HepG2 (cell line): Measurements from ENCODE around the gene LAMB3. TPM values are rescaled to one million over a fixed set of nuclear protein-coding genes. Genes with fewer than 3 reads are reported as not detected.

Experiments
- CCDC6 ChIP-seq: sonication (generic); formaldehyde crosslinking; IDR thresholded peaks from 2 replicates; pipeline ENCODE4 v1.8.1; 2022; ENCODE audit warnings: mild to moderate bottlenecking, missing genetic modification reagents, moderate library complexity
- FOSL1 ChIP-seq: sonication (generic); formaldehyde crosslinking; IDR thresholded peaks from 2 replicates; pipeline ENCODE4 v1.9.0; 2021; ENCODE audit warnings: missing genetic modification reagents, borderline replicate concordance
- GLMP ChIP-seq: sonication (generic); formaldehyde crosslinking; IDR thresholded peaks from 2 replicates; pipeline ENCODE4 v1.9.0; 2021; ENCODE audit warnings: missing genetic modification reagents, mild to moderate bottlenecking, borderline replicate concordance
- ISL2 ChIP-seq: sonication (generic); formaldehyde crosslinking; IDR thresholded peaks from 2 replicates; pipeline ENCODE4 v1.5.0; 2020; ENCODE audit warnings: missing genetic modification reagents
- KAT7 ChIP-seq: IDR thresholded peaks from 2 replicates; pipeline ENCODE4 v1.6.1; 2018; ENCODE audit warnings: borderline replicate concordance, missing compliant biosample characterization
- KDM5B ChIP-seq: sonication (generic); formaldehyde crosslinking; IDR thresholded peaks from 2 replicates; pipeline ENCODE4 v1.4.0; 2020; ENCODE audit warnings: missing genetic modification reagents, mild to moderate bottlenecking, borderline replicate concordance
- MAZ ChIP-seq, 2 experiments: sonication (generic) in 1 of 2; formaldehyde crosslinking in 1 of 2; IDR thresholded peaks; 2 replicates each; pipeline versions ENCODE4 v1.5.0 to v1.6.1; 2012 to 2020; ENCODE audit warnings: low read depth in 2 of 2, mild to moderate bottlenecking in 2 of 2, borderline replicate concordance in 1 of 2, improper control_type of control experiment in 1 of 2, low read length in 1 of 2, missing genetic modification reagents in 1 of 2, moderate library complexity in 1 of 2
- MEIS1 ChIP-seq: sonication (generic); formaldehyde crosslinking; IDR thresholded peaks from 2 replicates; pipeline ENCODE4 v1.9.0; 2021; ENCODE audit warnings: mild to moderate bottlenecking, missing genetic modification reagents, moderate library complexity, borderline replicate concordance
- MYPOP ChIP-seq: sonication (generic); formaldehyde crosslinking; IDR thresholded peaks from 2 replicates; pipeline ENCODE4 v1.8.1; 2023; ENCODE audit warnings: mild to moderate bottlenecking, moderate library complexity, missing genetic modification reagents
- PRMT3 ChIP-seq: sonication (generic); formaldehyde crosslinking; IDR thresholded peaks from 2 replicates; pipeline ENCODE4 v1.8.1; 2022; ENCODE audit warnings: low read depth, mild to moderate bottlenecking, moderate library complexity, missing genetic modification reagents, borderline replicate concordance
- REPIN1 ChIP-seq: sonication (generic); formaldehyde crosslinking; IDR thresholded peaks from 2 replicates; pipeline ENCODE4 v1.8.0; 2022; ENCODE audit warnings: missing genetic modification reagents, low read depth, mild to moderate bottlenecking, borderline replicate concordance
- SNAPC2 ChIP-seq: sonication (generic); formaldehyde crosslinking; IDR thresholded peaks from 2 replicates; pipeline ENCODE4 v1.8.1; 2022; ENCODE audit warnings: mild to moderate bottlenecking, missing genetic modification reagents
- ZBTB10 ChIP-seq: sonication (generic); formaldehyde crosslinking; IDR thresholded peaks from 2 replicates; pipeline ENCODE4 v1.4.0; 2020; ENCODE audit warnings: missing genetic modification reagents, borderline replicate concordance
- ZBTB33 ChIP-seq: sonication (generic); formaldehyde crosslinking; IDR thresholded peaks from 2 replicates; pipeline ENCODE4 v1.4.0; 2020; ENCODE audit warnings: missing genetic modification reagents
- ZEB1 ChIP-seq: IDR thresholded peaks from 2 replicates; pipeline ENCODE4 v1.6.1; 2012; ENCODE audit warnings: mild to moderate bottlenecking, low read depth, inconsistent platforms; ENCODE audit not compliant: insufficient replicate concordance
- ZNF281 ChIP-seq: sonication (generic); formaldehyde crosslinking; IDR thresholded peaks from 2 replicates; pipeline ENCODE4 v1.4.0; 2020; ENCODE audit warnings: missing genetic modification reagents, borderline replicate concordance
- ZNF660 ChIP-seq: sonication (generic); formaldehyde crosslinking; IDR thresholded peaks from 2 replicates; pipeline ENCODE4 v1.5.1; 2020; ENCODE audit warnings: mild to moderate bottlenecking, low read depth, missing genetic modification reagents, borderline replicate concordance
- polyA plus RNA-seq, 8 experiments: library from polyadenylated mRNA; depleted of rRNA in 3 of 8; stranded (reverse) in 7 of 8; unstranded in 1 of 8; fragments of >200 nt; fragmentation: Illumina TruSeq in 4 of 8; extraction: Trizol in 4 of 8; gene quantifications; 2 replicates each; pipeline versions ENCODE4 v1.2.1 to v1.2.3, GENCODE V29; 2011 to 2016; ENCODE audit warnings: low read depth in 4 of 8, missing spikeins in 1 of 8, mixed read lengths in 1 of 8; ENCODE audit not compliant: insufficient read depth in 1 of 8
- total RNA-seq, 5 experiments: library from RNA; depleted of rRNA; stranded (reverse); fragments of >200 nt; fragmentation: Illumina TruSeq; extraction: Trizol; gene quantifications; 2 replicates each; pipeline ENCODE4 v1.2.3, GENCODE V29; 2016; ENCODE audit warnings: low read depth in 1 of 5

The LAMB3 gene
- total and polyA plus RNA-seq, 2 of the 13 experiments (the other 11 are each of a cell fraction or from before 2014, with no cell fraction given), result 0.18 to 0.24 TPM

- TF ChIP-seq MAZ (IDR thresholded peaks at IDR 0.05; ENCODE audit: borderline replicate concordance, low read depth, low read length), result peak; percentile 25; the same call in 1 of the 2 replicates
- TF ChIP-seq MAZ (CRISPR knock-in tag; IDR thresholded peaks at IDR 0.05; ENCODE audit: low read depth), result no peak
- no peak for TF ChIP-seq MEIS1 (CRISPR knock-in tag)
- no peak for TF ChIP-seq ZNF660 (CRISPR knock-in tag)
- no peak for TF ChIP-seq KAT7 (CRISPR knock-in tag)
- TF ChIP-seq FOSL1 (CRISPR knock-in tag), result no peak
- TF ChIP-seq REPIN1 (CRISPR knock-in tag), result no peak
- no peak for TF ChIP-seq ZNF281 (CRISPR knock-in tag)
- no peak for TF ChIP-seq PRMT3
- TF ChIP-seq SNAPC2, result no peak
- TF ChIP-seq KDM5B (CRISPR knock-in tag), result no peak
- TF ChIP-seq ZEB1, result no peak
- no peak for TF ChIP-seq ZBTB10 (CRISPR knock-in tag)
- TF ChIP-seq CCDC6, result no peak
- TF ChIP-seq MYPOP (CRISPR knock-in tag), result no peak
- no peak for TF ChIP-seq ISL2 (CRISPR knock-in tag)
- no peak for TF ChIP-seq ZBTB33 (CRISPR knock-in tag)
- TF ChIP-seq GLMP (CRISPR knock-in tag), result no peak
Measured at GRCh38 chr1:209627732-209628196, 24.5 kb downstream of the LAMB3 start (continued).
